Glomerular visceral epithelial cell (primary cell): ENCODE data around the gene HOXA3.

ENCODE experiments used
- DNase-seq: peaks from one replicate; pipeline ENCODE4 v3.0.0-alpha.2; 2016; ENCODE audit errors: extremely low spot score

The HOXA3 gene

DNA sequence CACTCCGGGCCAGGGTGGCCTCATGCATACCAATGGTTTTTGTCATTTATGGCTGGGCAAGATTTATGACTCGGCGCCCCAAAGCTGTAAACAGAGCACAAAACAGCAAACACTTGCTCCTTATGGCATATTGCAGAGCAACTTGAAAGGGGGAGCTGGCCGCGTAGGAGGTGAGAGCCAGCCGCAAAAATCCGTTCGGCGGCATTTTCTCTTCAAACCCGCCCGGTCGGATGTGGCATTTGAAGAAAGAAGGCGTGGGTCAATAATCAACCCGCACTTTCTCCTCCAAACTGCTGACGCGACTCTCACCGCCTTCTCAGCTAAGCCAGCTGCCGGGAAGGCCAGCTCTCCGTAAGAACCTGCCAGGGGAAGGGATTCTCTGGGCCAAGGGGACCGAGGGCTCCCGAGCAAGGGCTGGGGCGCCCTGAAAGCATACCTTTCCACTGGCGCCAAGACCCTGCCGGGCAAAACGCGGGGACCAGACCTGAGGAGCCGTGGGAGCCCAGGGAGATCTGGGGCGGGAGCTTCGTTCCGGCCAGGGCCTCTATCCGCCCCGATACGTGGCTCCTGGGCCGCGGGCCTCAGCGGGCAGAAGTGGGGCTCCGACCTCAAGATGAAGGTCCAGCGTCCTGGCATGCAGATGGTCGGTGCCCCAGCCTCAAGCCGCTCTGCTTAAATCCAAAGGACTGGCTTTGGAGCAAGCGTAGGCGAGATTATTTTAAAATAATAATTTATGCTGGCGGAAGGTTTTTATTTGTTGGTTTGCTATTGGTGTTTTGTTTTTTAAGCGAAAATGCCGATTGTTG lies 37.0 kb downstream of the HOXA3 start:
- DNase-seq: peak; percentile 88

- no peak for DNase-seq
These were observed 37.5 kb downstream of the HOXA3 start for GRCh38 chr7:27114881-27115220.

- peak; percentile 87 for DNase-seq
These were observed 38.2 kb downstream of the HOXA3 start for GRCh38 chr7:27113991-27114769.

DNA sequence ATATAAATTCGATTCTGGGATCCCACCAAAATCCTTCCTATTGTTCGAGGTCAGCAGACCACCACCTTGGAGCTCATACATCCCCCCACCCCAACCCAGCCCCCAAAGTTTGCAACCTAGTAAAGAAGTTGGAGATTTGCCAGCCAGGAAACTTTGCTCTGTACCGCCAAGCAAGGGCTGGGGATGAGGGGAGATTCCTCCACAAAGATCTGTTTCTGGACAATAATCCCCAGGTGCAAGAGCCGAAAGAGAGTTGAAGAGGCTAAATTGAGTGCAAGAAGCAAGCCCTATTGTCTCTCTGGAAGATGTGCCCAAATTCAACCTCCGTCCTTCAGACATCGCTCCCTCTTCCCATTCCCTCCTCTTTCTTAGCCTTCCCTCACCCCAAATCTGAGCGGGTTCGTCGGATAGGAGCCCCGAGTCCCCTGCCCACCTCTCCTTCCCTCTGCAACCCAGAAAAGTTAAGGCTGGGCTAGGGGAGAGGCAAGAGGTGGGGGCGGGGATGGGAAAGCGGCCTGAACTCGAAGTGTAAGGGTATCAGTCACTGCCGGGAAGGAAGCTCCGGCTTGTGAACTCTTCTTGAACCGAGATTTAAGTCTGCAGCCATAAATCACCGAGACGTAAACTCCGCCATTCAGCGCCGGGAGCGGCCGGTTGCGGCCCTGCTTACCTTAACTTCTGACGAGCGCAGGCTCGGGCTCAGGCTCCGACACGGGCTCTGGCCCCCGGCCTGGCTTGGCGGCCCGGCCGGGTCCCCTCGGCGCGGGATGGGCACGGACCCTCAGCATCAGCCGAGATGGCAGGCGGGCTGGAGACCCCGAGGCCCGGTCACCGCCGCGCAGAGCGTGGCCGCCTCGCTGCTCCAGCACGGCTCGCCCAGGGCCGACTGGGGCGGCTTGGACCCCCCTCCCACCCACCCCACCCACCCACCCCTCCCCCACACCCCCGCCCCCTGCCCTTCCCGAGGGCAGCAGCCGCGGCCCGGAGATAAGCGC lies 39.1 kb downstream of the HOXA3 start:
- DNase-seq: peak; percentile 79

- DNase-seq: no peak
These were observed 40.0 kb downstream of the HOXA3 start for GRCh38 chr7:27112361-27112760.

GRCh38 chr7:27111751-27112277 lies 40.6 kb downstream of the HOXA3 start:
- no peak for DNase-seq

DNA sequence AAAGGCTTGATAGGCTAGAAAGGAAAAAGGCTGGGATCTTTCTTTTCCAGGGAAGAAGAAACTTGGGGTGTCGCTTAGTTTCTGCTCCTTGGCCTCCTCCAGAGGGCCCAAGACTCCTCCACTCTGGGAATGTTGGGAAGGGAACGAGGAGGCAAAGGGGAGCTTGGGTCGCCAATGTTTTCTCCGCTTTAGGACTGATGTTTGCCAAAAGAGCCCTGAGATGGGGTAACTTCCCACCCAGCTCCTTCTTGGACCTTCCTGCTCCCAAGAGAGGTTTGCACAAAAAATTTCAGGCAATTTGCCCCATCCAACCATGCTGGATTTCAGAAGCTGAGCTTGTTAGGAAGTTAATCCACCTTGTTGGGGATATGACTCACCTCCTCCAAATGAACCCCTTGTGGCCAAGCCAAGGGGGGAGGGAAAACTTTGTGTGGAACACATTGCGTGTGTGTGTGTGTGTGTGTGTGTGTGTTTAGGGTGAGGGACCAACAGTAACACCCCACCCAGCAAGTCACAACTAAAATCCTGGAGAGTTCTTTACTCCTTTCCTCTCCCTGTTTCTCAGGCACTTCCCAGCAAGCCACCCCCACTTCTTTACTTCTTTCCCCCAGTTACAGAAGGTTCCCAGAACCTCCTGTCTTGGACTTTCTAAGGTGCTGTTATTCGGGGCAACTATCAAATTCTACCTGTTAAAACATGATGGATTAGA lies 41.2 kb downstream of the HOXA3 start:
- peak; percentile 67 for DNase-seq

- DNase-seq: peak; percentile 59
These were observed 42.0 kb downstream of the HOXA3 start for GRCh38 chr7:27110186-27111031.

GRCh38 chr7:27109466-27110185 lies 42.8 kb downstream of the HOXA3 start:
- no peak for DNase-seq

- no peak for DNase-seq
These were observed 43.8 kb downstream of the HOXA3 start for GRCh38 chr7:27108390-27109127.

- DNase-seq: no peak
These were observed 44.7 kb downstream of the HOXA3 start for GRCh38 chr7:27107391-27108381.

- DNase-seq: no peak
These were observed 45.5 kb downstream of the HOXA3 start for GRCh38 chr7:27106901-27107240.

DNA sequence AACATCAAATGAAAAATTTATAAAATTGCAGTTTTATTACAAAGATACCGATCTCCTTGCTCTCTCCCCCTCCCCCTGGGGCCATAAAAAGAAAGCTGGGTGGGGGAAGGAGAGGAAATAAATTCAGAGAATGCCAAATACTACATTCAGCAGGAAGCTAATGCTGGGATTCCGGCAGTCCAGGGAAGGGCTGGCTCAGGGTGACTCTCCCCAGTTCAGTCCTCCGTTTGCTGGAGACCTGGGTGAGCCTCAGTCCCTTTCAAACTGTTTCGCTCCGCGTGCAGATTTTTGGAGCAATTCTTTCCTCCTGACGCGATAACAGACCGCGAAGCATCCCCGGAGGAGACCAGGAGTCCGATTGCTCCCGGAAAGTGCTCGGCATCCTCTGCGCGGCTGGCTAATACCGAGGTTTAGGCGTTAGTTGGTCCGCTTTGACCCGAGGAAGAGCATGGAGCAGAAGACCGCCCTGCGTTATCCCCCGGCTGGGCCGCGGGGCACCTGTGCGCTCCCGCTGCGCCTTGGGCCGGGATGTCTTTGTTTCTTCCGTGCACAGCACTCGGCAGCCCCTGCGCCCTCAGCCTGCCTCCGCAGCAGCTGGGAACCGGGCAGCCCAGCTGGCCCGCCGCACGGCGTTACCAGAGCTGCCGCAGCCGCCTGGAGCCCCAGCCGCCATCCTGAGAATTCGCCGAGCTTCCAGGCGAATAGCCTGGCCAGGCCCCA lies 46.0 kb downstream of the HOXA3 start:
- no peak for DNase-seq

- DNase-seq: no peak
These were observed 46.9 kb downstream of the HOXA3 start for GRCh38 chr7:27105301-27106031.

DNA sequence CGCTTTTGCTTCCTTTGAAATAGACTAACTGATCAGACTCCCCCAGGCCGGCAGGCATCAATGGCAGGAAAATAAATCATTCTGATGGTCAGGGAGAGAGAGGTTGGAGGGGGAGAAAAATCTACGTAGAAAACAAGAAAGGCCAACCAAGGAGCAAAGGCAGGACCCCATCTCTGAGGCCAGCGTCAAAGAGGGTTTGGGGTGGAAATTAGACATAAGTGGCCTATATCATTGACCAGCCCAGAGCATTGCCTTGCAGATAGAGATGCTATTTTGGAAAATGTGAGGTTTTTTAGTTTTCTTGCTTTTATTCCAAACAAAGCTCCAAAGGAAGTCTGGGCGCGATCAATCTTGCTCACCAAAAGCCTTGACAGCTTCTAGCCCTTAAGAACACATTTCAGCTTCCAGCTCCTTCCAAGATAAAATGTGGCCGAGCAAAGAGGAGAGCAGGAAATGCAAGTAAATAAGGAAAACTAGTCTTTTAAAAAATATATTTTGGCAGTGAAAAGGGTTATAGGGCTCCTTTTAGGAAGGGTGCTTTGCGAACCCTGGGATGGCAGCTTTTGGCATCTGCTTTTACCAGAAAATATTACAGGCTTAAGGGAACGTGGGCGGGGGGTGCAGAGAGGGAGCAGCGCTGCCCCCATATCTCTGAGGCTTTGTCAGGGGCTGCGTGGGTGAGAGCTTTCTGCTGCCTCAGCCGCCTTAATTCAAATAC lies 47.9 kb downstream of the HOXA3 start:
- DNase-seq: no peak
